ENCODE results near the gene PTPN5. TPM values are rescaled to one million over a fixed set of nuclear protein-coding genes. Genes with fewer than 3 reads are reported as not detected.

The PTPN5 gene
- total and polyA plus RNA-seq, 2 donors from 2014 or later = 0.17 TPM; not detected in 1

GRCh38 chr11:18778468-18778867 is 13.1 kb downstream of the PTPN5 start:
- DNase-seq (no peak), FAIRE-seq (no peak)
- TF ChIP-seq, protein P1, sequence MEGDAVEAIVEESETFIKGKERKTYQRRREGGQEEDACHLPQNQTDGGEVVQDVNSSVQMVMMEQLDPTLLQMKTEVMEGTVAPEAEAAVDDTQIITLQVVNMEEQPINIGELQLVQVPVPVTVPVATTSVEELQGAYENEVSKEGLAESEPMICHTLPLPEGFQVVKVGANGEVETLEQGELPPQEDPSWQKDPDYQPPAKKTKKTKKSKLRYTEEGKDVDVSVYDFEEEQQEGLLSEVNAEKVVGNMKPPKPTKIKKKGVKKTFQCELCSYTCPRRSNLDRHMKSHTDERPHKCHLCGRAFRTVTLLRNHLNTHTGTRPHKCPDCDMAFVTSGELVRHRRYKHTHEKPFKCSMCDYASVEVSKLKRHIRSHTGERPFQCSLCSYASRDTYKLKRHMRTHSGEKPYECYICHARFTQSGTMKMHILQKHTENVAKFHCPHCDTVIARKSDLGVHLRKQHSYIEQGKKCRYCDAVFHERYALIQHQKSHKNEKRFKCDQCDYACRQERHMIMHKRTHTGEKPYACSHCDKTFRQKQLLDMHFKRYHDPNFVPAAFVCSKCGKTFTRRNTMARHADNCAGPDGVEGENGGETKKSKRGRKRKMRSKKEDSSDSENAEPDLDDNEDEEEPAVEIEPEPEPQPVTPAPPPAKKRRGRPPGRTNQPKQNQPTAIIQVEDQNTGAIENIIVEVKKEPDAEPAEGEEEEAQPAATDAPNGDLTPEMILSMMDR (IDR thresholded peaks at IDR 0.05; ENCODE audit: borderline replicate concordance, extremely low read depth, insufficient read depth) = no peak
- H3K36me3 ChIP-seq (ENCODE audit: control insufficient read depth in 2 of 3, insufficient read depth in 3 of 3, low read length in 3 of 3) = no peaks in the 10 kb centered on the region
- no peaks in the 10 kb centered on the region for H3K27me3 ChIP-seq (ENCODE audit: control insufficient read depth, insufficient read depth, low read length)
- intact Hi-C loops (cut with DNase I) = no loop called here
- no peak overlapping the region for H3K27ac ChIP-seq (ENCODE audit: low read depth in 2 of 2, low read length in 2 of 2)
- H3K4me3 ChIP-seq (ENCODE audit: low read length in 3 of 3) = no peak overlapping the region
- no peaks in the 10 kb centered on the region for H3K4me1 ChIP-seq (ENCODE audit: control insufficient read depth in 2 of 3, insufficient read depth in 2 of 3, low read depth in 1 of 3, low read length in 3 of 3)
- no peaks in the 10 kb centered on the region for H3K9me3 ChIP-seq (ENCODE audit: control insufficient read depth in 2 of 3, insufficient read depth in 1 of 3, low read length in 3 of 3)
- no peak overlapping the region for H3K9ac ChIP-seq (ENCODE audit: low read length in 3 of 3)

DNA sequence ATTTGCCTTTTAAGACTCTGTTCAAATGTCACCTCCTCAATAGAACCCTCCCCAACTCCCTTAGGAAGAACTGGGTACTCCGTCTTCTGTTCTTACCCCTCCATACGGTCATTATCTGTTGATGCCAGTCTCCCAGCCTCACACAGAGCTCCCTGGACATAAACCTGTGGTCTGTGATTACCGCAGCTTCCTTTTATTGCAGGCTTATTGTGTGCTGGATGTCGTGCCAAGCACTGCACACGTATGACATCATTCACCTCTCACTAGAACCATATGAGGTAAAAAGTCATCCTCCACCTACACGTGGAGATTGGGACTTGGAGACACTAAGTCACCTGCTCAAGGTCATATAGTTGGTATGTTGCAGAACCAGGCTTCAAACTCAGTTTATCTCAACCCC is 15.3 kb downstream of the PTPN5 start:
- TF ChIP-seq, protein P1 (IDR thresholded peaks at IDR 0.05; ENCODE audit: borderline replicate concordance, extremely low read depth, insufficient read depth) = no peak
- no peak for DNase-seq
- Histone ChIP-seq H3K9me3 (ENCODE audit: control insufficient read depth in 2 of 3, insufficient read depth in 1 of 3, low read length in 3 of 3) (no peaks in the 10 kb centered on the region), H3K36me3 (ENCODE audit: control insufficient read depth in 2 of 3, insufficient read depth in 3 of 3, low read length in 3 of 3) (no peaks in the 10 kb centered on the region), H3K27ac (ENCODE audit: low read depth in 2 of 2, low read length in 2 of 2) (no peak overlapping the region), H3K27me3 (ENCODE audit: control insufficient read depth, insufficient read depth, low read length) (no peaks in the 10 kb centered on the region), H3K4me3 (ENCODE audit: low read length in 3 of 3) (no peak overlapping the region), H3K4me1 (ENCODE audit: control insufficient read depth in 2 of 3, insufficient read depth in 2 of 3, low read depth in 1 of 3, low read length in 3 of 3) (no peaks in the 10 kb centered on the region), H3K9ac (ENCODE audit: low read length in 3 of 3) (no peak overlapping the region)
- intact Hi-C loops (cut with DNase I) = no loop called here
- FAIRE-seq = no peak

GRCh38 chr11:18775492-18776292 is 15.9 kb downstream of the PTPN5 start:
- no peak overlapping the region for H3K9ac ChIP-seq (ENCODE audit: low read length in 3 of 3)
- H3K4me1 ChIP-seq (ENCODE audit: control insufficient read depth in 2 of 3, insufficient read depth in 2 of 3, low read depth in 1 of 3, low read length in 3 of 3) = no peaks in the 10 kb centered on the region
- H3K4me3 ChIP-seq (ENCODE audit: low read length in 3 of 3) = no peak overlapping the region
- H3K27me3 ChIP-seq (ENCODE audit: control insufficient read depth, insufficient read depth, low read length) = no peaks in the 10 kb centered on the region
- H3K27ac ChIP-seq (ENCODE audit: low read depth in 2 of 2, low read length in 2 of 2) = no peak overlapping the region
- TF ChIP-seq, protein P1 (IDR thresholded peaks at IDR 0.05; ENCODE audit: borderline replicate concordance, extremely low read depth, insufficient read depth) = peak; percentile 56
- FAIRE-seq (no peak), DNase-seq (peak; percentile 48 to 74 (median 60))
- intact Hi-C loops (cut with DNase I) = no loop called here
- H3K9me3 ChIP-seq (ENCODE audit: control insufficient read depth in 2 of 3, insufficient read depth in 1 of 3, low read length in 3 of 3) = no peaks in the 10 kb centered on the region
- H3K36me3 ChIP-seq (ENCODE audit: control insufficient read depth in 2 of 3, insufficient read depth in 3 of 3, low read length in 3 of 3) = no peaks in the 10 kb centered on the region
